Epithelial cell of prostate (primary cell): Measurements from ENCODE around the gene KLHL28.

ENCODE experiments used
- DNase-seq: peaks from one replicate; pipeline ENCODE4 v3.0.0-alpha.2; 2011; ENCODE audit warnings: low read depth, low spot score
- H3K27ac ChIP-seq: fragments of 450-650 bp; 2 replicates; pipeline ENCODE4 v1.5.1; 2017; ENCODE audit warnings: mild to moderate bottlenecking

Gene KLHL28

GRCh38 chr14:44961554-44962333, at the start of gene KLHL28, which contains the start of gene TOGARAM1:
Gene KLHL28 (minus strand): TSS chr14:44961947. CDS start chr14:44945928, 16,019 bp downstream.
Gene TOGARAM1 (plus strand): TSS chr14:44962190. CDS start chr14:44962422, 232 bp downstream.
- peak within 1 kb of the TSS; percentile 88 for H3K27ac ChIP-seq
- peak; percentile 99 for DNase-seq

- H3K27ac ChIP-seq = no peak overlapping the region
- no peak for DNase-seq
Observed at GRCh38 chr14:45003924-45004323, 42.2 kb upstream of the KLHL28 start.

GRCh38 chr14:44995770-44996294, 34.1 kb upstream of the KLHL28 start:
- no peak overlapping the region for H3K27ac ChIP-seq
- DNase-seq = no peak

- no peak for DNase-seq
- no peak overlapping the region for H3K27ac ChIP-seq
Observed at GRCh38 chr14:44995196-44995595, 33.4 kb upstream of the KLHL28 start.

- H3K27ac ChIP-seq = no peak overlapping the region
- no peak for DNase-seq
Observed at GRCh38 chr14:44990533-44990932, 28.8 kb upstream of the KLHL28 start.

GRCh38 chr14:44989497-44990440, 28.0 kb upstream of the KLHL28 start:
- no peak for DNase-seq
- H3K27ac ChIP-seq = no peak overlapping the region

GRCh38 chr14:44988694-44989093, 26.9 kb upstream of the KLHL28 start:
- no peak overlapping the region for H3K27ac ChIP-seq
- DNase-seq = no peak

- H3K27ac ChIP-seq = no peak overlapping the region
- no peak for DNase-seq
Observed at GRCh38 chr14:44982594-44982993, 20.8 kb upstream of the KLHL28 start.

GRCh38 chr14:44981198-44981597, 19.5 kb upstream of the KLHL28 start:
- no peak for DNase-seq
- H3K27ac ChIP-seq = no peak overlapping the region

GRCh38 chr14:44979740-44980356, 18.1 kb upstream of the KLHL28 start:
- no peak overlapping the region for H3K27ac ChIP-seq
- DNase-seq = no peak

- DNase-seq = no peak
Observed at GRCh38 chr14:44979273-44979672, 17.5 kb upstream of the KLHL28 start.

GRCh38 chr14:44971459-44971858, 9.7 kb upstream of the KLHL28 start:
- no peak overlapping the region for H3K27ac ChIP-seq
- DNase-seq = no peak

More at GRCh38 chr14:44979273-44979672, 17.5 kb upstream of the KLHL28 start:
- no peak overlapping the region for H3K27ac ChIP-seq

- no peak for DNase-seq
- no peak overlapping the region for H3K27ac ChIP-seq
Observed at GRCh38 chr14:44970907-44971306, 9.2 kb upstream of the KLHL28 start.

- no peak for DNase-seq
- no peak overlapping the region for H3K27ac ChIP-seq
Observed at GRCh38 chr14:44968714-44969113, 7.0 kb upstream of the KLHL28 start.

GRCh38 chr14:44966601-44967336, 5.0 kb upstream of the KLHL28 start:
- no peak for DNase-seq
- no peak overlapping the region for H3K27ac ChIP-seq

- DNase-seq = no peak
- no peak overlapping the region for H3K27ac ChIP-seq
Observed at GRCh38 chr14:44963775-44964380, 2.1 kb upstream of the KLHL28 start.

GRCh38 chr14:44963044-44963528, 1.3 kb upstream of the KLHL28 start:
- H3K27ac ChIP-seq = peak overlapping the region; percentile 88
- no peak for DNase-seq

- DNase-seq = no peak
- peak overlapping the region; percentile 88 for H3K27ac ChIP-seq
Observed at GRCh38 chr14:44962334-44963043, 742 bp upstream of the KLHL28 start.
